Hematopoietic multipotent progenitor cell treated with erythropoietin and hydrocortisone succinate and interleukin-3 and kit ligand, for 6 days (in vitro differentiated cells): Measurements from ENCODE around the gene MYOM3.
A peak's percentile ranks its signal among the peaks of the same experiment; 100 is the strongest.
"Not testable (repeated sequence)": the region's sequence is repeated elsewhere in the genome, so short reads cannot be mapped to it uniquely, and the experiment has no call there.

Source experiments
- DNase-seq: peaks from one replicate; pipeline ENCODE4 v3.0.0-alpha.2; 2015

The MYOM3 gene

DNA sequence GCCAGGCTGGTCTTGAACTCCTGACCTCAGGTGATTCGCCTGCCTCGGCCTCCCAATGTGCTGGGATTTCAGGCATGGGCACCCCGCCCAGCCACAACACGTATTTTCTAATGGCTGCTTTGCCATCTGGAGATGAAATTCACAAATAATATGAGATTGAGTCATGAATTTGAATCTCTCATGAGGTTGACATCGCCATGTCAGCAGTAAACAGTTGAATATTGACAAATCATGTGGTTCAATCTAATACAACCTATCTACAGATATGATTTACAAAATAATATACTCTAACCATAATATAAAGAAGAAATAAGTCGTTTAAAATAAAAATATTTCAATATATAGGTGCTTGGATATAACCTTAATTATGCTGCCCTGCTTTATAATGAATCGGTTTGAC is 42.1 kb downstream of the MYOM3 start:
- no peak for DNase-seq

DNA sequence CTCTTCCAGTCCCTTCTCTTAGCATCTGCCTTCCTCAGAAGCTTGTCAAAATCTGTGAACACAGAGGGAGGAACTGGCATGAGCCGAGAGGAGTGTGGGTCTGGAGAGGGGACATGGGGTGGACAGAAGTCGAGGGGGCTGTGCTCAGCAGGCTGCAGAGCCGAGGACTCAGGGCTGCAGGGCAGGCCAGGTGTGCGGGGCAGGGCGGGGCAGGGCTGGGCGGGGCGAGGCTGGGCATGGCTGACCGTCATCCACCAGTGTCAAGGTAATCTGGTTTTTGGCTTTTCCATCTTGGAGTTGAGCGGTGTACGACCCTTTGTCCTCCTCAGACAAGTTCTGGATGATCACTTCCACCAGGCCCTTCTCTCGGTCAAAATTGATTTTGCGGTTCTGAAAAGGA is 44.0 kb downstream of the MYOM3 start:
- DNase-seq: no peak

- DNase-seq: no peak
These were observed 46.6 kb downstream of the MYOM3 start for GRCh38 chr1:24065304-24065703.

- DNase-seq: no peak
These were observed 49.7 kb downstream of the MYOM3 start for GRCh38 chr1:24062221-24062620.

DNA sequence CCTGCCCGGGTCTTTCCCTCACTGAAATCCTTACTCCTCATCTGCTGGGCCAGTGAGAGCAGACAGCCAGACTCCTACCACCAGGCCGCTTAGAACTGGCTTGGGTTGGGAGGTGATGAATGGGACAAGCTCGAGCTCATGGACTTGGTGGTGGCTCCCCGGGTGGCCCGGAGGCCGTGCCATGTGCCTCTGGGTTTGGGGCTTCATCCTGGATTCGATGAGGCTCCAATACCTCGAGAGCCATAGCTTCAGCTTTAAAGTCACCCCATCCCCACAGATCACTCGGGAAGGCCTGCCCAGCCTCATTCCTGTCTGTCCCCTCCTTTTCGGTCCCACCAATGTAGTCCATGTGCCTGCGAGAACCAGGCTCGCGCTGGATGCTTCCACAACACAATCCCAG is 51.5 kb downstream of the MYOM3 start:
- DNase-seq: no peak

- no peak for DNase-seq
These were observed 53.1 kb downstream of the MYOM3 start for GRCh38 chr1:24058671-24059455.

DNA sequence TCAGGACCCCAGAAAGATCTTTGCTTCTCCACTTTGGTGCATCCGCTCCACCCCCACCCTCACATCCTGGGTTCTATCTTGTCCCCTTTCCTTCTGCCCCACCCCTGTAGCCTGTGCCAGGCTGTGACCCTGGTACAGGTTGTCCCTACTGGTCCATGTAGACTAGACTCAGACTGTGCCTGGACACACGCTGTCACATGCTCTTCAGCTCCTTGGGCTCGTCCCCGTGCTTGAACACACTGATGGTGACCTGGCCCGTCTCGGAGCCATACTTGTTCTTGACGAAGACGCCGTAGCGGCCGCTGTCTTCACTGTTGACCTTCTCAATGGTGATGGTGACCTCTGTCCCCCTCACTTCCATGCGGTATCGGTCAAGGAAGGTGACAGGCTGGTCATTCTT is 54.8 kb downstream of the MYOM3 start:
- DNase-seq: no peak

DNA sequence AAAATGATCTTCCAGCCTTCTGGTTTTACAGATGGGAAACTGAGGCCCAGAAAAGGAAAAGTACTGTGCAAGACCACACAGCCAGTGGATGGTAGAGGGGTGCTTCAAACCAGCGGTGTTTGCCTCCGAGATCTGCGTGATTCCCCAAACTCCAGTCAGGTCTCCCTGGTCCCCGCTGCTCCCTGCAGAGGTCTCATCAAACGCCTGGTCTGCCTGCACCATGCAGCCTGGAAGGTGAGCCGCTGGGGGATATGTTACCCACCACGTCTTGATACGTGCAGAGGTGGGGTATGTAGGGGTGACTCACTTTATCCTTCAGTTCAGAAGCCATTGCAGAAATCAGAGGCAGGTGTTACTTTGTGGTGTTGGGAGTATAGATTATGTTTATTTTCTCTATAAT is 56.3 kb downstream of the MYOM3 start:
- DNase-seq: no peak

DNA sequence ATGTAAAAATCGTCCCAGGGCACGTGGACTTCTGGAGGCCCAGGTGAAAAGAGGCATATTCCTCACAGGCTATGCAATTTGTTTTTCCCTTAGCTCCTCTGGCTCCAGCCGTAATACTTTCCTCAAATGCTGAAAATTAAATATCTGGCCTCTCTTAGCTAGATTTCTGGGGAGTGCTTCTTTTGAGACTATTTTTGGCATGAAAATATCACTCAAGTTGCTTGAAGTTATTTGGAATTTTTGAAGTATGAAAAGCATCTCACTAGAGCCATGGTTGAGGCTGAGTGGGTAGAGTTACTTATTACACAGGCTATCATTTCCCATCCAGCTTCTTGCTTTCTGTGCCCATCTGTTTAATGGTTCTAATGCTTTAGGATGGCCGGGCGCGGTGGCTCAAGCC is 59.7 kb downstream of the MYOM3 start:
- DNase-seq: no peak

GRCh38 chr1:24051206-24051945 is 60.6 kb downstream of the MYOM3 start:
- DNase-seq: no peak

- no peak for DNase-seq
These were observed 62.2 kb downstream of the MYOM3 start for GRCh38 chr1:24049733-24050132.

DNA sequence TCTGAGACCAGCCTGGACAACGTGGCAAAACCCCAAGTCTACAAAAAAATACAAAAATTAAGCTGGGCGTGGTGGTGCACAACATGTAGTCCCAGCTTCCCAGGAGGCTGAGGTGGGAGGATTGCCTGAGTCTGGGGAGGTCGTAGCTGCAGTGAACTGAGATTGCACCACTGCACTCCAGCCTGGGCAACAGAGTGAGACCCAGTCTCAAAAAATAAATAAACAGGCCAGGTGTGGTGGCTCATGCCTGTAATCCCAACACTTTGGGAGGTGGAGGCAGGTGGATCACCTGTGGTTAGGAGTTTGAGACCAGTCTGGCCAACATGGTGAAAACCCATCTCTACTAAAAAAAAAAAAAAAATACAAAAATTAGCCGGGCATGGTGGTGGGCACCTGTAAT is 63.0 kb downstream of the MYOM3 start:
- not testable (repeated sequence) for DNase-seq

- DNase-seq: peak; percentile 66
These were observed 63.6 kb downstream of the MYOM3 start for GRCh38 chr1:24048205-24048869.

GRCh38 chr1:24047110-24047477 is 64.8 kb downstream of the MYOM3 start:
- DNase-seq: no peak

- no peak for DNase-seq
These were observed 66.2 kb downstream of the MYOM3 start for GRCh38 chr1:24045771-24046170.

GRCh38 chr1:24044672-24045071 is 67.3 kb downstream of the MYOM3 start:
- DNase-seq: not testable (repeated sequence)

DNA sequence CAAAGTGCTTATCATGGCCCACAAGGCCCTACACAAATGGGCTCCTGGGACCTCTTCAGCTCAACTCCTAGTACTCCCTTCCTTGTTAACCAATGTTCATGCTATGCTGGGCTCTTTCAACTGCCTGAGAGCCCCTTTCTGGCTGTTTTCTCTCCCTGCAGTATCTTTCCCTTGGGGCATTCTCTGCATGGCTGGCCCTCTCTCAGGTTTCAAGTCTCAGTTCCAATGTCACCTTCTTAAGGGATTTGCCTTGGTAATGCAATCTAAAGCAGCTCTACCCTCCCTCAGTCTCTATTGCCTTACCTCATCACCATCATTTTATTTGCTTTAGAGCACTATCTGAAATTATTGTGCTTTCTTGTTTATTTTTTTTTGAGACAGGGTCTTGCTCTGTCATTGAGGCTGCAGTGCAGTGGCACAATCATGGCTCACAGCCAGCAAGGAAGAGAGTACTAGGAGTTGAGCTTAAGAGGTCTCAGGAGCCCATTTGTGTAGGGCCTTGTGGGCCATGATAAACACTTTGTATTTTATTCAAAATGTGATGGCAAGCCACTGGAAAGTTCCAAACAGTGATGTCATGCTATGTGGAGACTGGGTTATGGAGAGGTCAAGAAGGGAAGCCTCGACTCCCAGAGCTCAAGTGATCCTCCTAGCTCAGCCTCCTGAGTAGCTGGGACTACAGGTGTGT is 68.4 kb downstream of the MYOM3 start:
- DNase-seq: no peak

DNA sequence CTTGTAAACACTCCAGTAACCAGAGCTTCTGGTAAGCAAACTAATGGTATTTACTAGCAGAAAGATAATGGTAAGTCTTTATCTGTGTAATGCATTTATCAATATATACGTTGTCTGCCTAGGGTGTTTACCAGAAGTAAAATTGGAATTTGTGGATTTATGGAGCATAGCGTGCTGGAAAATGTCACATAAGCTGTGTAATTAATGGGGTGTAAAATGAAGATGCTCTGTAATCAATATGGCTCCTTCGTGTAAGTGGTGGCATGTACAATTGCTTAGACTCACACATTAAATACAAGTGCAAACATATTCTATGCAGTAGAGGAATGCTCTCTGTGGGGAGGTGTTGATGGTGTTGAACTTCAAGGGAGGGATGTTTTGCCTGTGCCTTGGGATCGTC is 69.6 kb downstream of the MYOM3 start:
- no peak for DNase-seq

DNA sequence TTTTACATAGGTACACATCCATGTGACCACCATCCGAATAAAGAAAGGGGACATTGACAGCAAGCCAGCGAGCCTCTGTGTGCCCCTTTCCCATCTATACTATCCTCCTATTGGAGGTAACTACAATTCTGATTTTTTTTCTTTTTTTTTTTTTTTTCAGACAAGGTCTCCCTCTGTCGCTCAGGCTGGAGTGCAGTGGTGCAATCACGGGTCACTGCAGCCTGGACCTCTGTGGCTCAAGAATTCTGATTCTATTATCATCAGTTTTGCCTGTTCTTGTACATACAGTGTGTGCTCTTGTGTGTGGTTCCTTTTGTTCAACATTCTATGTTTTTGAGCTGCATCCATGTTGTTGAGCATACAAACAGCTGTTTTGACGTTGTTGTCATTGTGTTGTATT is 75.8 kb downstream of the MYOM3 start:
- DNase-seq: no peak

- peak; percentile 89 for DNase-seq
These were observed 79.0 kb downstream of the MYOM3 start for GRCh38 chr1:24032981-24033380.

DNA sequence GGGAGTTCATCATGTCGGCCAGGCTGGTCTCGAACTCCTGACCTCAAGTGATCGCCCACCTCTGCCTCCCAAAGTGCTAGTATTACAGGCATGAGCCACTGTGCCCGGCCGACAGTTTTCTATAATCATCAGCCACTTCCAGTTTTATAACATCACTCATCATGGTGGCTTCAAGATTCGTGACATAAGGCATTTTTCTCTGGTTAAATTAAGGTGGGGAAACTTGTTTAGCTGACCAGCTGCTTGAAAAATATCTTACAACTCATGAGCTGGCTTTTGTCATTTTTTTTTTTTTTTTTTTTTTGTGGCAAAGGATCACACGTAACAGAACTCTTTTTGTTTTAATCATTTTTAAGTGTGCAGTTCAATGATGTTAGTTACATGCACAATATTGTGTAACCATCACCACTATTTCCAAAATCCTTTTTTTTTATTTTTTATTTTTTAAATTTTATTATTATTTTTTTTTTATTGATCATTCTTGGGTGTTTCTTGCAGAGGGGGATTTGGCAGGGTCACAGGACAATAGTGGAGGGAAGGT is 80.9 kb downstream of the MYOM3 start:
- DNase-seq: not testable (repeated sequence)

DNA sequence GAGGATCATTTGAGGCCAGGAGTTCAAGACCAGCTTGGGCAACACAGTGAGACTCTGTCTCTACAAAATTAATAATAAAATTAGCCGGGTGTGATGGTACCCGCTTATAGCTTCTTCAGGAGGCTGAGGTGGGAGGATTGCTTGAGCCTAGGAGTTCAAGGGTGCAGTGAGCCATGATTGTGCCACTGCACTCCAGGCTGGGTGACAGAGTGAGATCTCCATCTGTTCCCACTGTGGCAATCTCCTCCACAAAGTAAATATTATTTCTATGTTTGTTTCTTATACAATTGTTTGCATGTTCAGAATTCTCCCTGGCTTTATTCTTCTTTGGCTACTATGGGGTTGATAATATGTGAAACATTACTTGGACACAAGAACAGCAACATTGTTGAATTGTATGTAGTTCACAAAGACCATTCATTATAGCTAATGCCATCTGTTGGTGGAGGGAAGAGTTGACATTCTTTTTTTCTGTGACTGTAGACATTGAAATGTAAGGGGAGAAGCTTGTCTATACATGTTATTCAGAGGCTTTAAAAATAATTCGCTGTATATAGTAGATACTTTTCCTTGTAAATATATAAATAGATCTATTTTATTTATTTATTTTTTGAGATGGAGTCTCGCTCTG is 84.0 kb downstream of the MYOM3 start:
- DNase-seq: peak; percentile 79
